OCI-LY7 (cell line): ENCODE measurements around the gene MAP3K20. TPM values are rescaled to one million over a fixed set of nuclear protein-coding genes. Genes with fewer than 3 reads are reported as not detected.

Experiments
- BruUV-seq: library from RNA; stranded (reverse); fragments of 400-500 nt; replicated peaks from 2 replicates; lab custom pipeline; 2021; lab: Mats Ljungman, UMichigan
- CTCF ChIA-PET: fragments of 300-600 bp; sonication (Branson Sonifier 250); formaldehyde crosslinking; loops from one replicate; lab custom pipeline; 2022; ENCODE audit warnings: antibody characterized with exemption; ENCODE audit not compliant: unreplicated experiment; lab: Charles Lee
- POLR2A ChIA-PET: fragments of 300-600 bp; sonication (Branson Sonifier 250); formaldehyde crosslinking; loops from one replicate; lab custom pipeline; 2022; ENCODE audit warnings: antibody characterized with exemption; lab: Charles Lee
- DNase-seq: peaks from one replicate; pipeline ENCODE4 v3.0.0-alpha.2; 2015; ENCODE audit warnings: low spot score
- H2AFZ ChIP-seq: fragments of 200-600 bp; sonication (generic), shearing (Covaris generic); 2 replicates; pipeline ENCODE4 v1.6.1; 2014; ENCODE audit warnings: mild to moderate bottlenecking, antibody characterized with exemption, low read length, moderate library complexity
- H3K27ac ChIP-seq: fragments of 200-600 bp; sonication (generic); 2 replicates; pipeline ENCODE4 v1.5.1; 2014; ENCODE audit warnings: mixed run types, low read depth, mild to moderate bottlenecking, moderate library complexity, low read length, inconsistent platforms; ENCODE audit not compliant: poor library complexity, severe bottlenecking
- H3K36me3 ChIP-seq: fragments of 200-600 bp; sonication (generic); 2 replicates; pipeline ENCODE4 v1.6.1; 2014; ENCODE audit warnings: mild to moderate bottlenecking, antibody characterized with exemption, low read length, moderate library complexity, mixed read lengths; ENCODE audit not compliant: insufficient read depth
- H3K4me1 ChIP-seq: fragments of 200-600 bp; sonication (generic); 2 replicates; pipeline ENCODE4 v1.5.1; 2014; ENCODE audit warnings: mild to moderate bottlenecking, low read length; ENCODE audit not compliant: insufficient read depth, poor library complexity, severe bottlenecking
- H3K4me2 ChIP-seq: fragments of 200-600 bp; sonication (generic); 2 replicates; pipeline ENCODE4 v1.6.1; 2014; ENCODE audit warnings: mild to moderate bottlenecking, low read length
- H3K4me3 ChIP-seq: fragments of 200-600 bp; sonication (generic); 2 replicates; pipeline ENCODE4 v1.5.1; 2014; ENCODE audit warnings: mild to moderate bottlenecking, low read depth, low read length; ENCODE audit not compliant: poor library complexity, severe bottlenecking
- H3K79me2 ChIP-seq: fragments of 200-600 bp; sonication (generic); 2 replicates; pipeline ENCODE4 v1.6.1; 2016; ENCODE audit warnings: low read depth, mild to moderate bottlenecking, low read length, moderate library complexity, mixed read lengths; ENCODE audit not compliant: insufficient read depth
- H3K9me2 ChIP-seq: fragments of 200-600 bp; sonication (generic); 2 replicates; pipeline ENCODE4 v1.6.1; 2016; ENCODE audit warnings: mild to moderate bottlenecking, low read length, mixed read lengths; ENCODE audit not compliant: insufficient read depth
- H3K9me3 ChIP-seq: fragments of 200-600 bp; sonication (generic); 2 replicates; pipeline ENCODE4 v1.6.1; 2014; ENCODE audit warnings: mild to moderate bottlenecking, mixed run types, low read length, mixed read lengths
- H4K20me1 ChIP-seq: fragments of 200-600 bp; sonication (generic); 2 replicates; pipeline ENCODE4 v1.6.1; 2014; ENCODE audit warnings: mild to moderate bottlenecking, antibody characterized with exemption, low read length, moderate library complexity, mixed read lengths; ENCODE audit not compliant: insufficient read depth
- CTCF ChIP-seq: fragments of 200-600 bp; sonication (generic); conservative IDR thresholded peaks from 2 replicates; pipeline ENCODE4 v1.5.1; 2014; ENCODE audit warnings: mild to moderate bottlenecking, antibody characterized with exemption, low read length, moderate library complexity, mixed read lengths
- EZH2phosphoT487 ChIP-seq: fragments of 200-600 bp; sonication (generic); IDR thresholded peaks from 2 replicates; pipeline ENCODE4 v1.6.1; 2018; ENCODE audit warnings: low read depth, borderline replicate concordance, mild to moderate bottlenecking, mixed run types, antibody characterized with exemption, low read length, moderate library complexity, mixed read lengths
- intact Hi-C: fragments of 100-400 bp; cut with micrococcal nuclease; formaldehyde crosslinking; loops from one replicate; pipeline ENCODE4 v1.10.0; 2022; ENCODE audit not compliant: unreplicated experiment
- total RNA-seq, 2 experiments: library from RNA; depleted of rRNA in 1 of 2; stranded (reverse); fragments of >200 nt in 1 of 2; shearing (Covaris generic) in 1 of 2; gene quantifications; 2 replicates each; pipeline ENCODE4 v1.2.3, GENCODE V29; 2014 to 2022

Gene MAP3K20
- total RNA-seq, 2 experiments from 2014 or later = 8.2 to 17.9 TPM

DNA sequence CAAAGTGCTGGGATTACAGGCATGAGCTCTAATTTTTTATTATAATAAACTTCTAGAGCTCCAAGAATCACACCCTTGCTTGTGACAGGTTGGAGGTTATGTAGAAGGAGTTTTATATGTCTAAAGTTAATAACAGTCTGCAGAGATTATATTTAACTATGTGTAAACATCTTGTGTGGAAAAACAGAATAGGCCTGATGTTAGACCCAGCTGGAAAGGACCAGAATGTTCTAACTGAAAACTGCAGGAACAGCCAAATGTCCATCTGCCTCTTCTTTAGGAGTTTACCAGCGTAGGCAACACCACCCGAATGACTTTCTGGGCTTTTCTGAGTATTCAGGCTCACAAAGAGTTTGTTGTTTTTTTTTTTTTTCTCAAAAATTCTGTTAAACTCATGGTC lies 211.9 kb downstream of the MAP3K20 start:
- H3K36me3 ChIP-seq = no peaks in the 10 kb centered on the region
- no peak for DNase-seq
- H2AFZ ChIP-seq = no peak overlapping the region
- H3K4me3 ChIP-seq = no peak overlapping the region
- no peak overlapping the region for H3K27ac ChIP-seq
- no peaks in the 10 kb centered on the region for H4K20me1 ChIP-seq
- H3K9me2 ChIP-seq = no peaks in the 10 kb centered on the region
- H3K79me2 ChIP-seq = no peaks in the 10 kb centered on the region
- no peak overlapping the region for H3K4me2 ChIP-seq
- intact Hi-C loops = loop anchor here (5.0 kb wide), 1 partner anchor 65 kb away; the partner anchor contains the start of gene CDCA7
- BruUV-seq = no TSS peak
- no peaks in the 10 kb centered on the region for H3K4me1 ChIP-seq
- POLR2A ChIA-PET = interaction anchor here (0.6 kb wide), 2 partner anchors 111 to 115 kb away, joined by 3 to 7 read pairs; no protein-coding TSS in a partner anchor
- TF ChIP-seq CTCF (no peak), EZH2phosphoT487 (no peak)
- H3K9me3 ChIP-seq = no peaks in the 10 kb centered on the region
- CTCF ChIA-PET = interaction anchor here (1.0 to 1.3 kb wide), 2 partner anchors 68 to 88 kb away, joined by 3 read pairs; no protein-coding TSS in a partner anchor

- no peaks in the 10 kb centered on the region for H3K9me3 ChIP-seq
- CTCF ChIA-PET = no interaction called here
- H4K20me1 ChIP-seq = no peaks in the 10 kb centered on the region
- no peaks in the 10 kb centered on the region for H3K36me3 ChIP-seq
- H3K79me2 ChIP-seq = no peaks in the 10 kb centered on the region
- POLR2A ChIA-PET = interaction anchor here (0.6 to 0.7 kb wide), 2 partner anchors 831 to 1446 kb away, joined by 4 to 5 read pairs; no protein-coding TSS in a partner anchor
- no peak overlapping the region for H3K4me2 ChIP-seq
- H3K27ac ChIP-seq = no peak overlapping the region
- no peak overlapping the region for H3K4me3 ChIP-seq
- H3K4me1 ChIP-seq = no peaks in the 10 kb centered on the region
- DNase-seq = no peak
- TF ChIP-seq EZH2phosphoT487 = no peak
- no peak for TF ChIP-seq CTCF
- intact Hi-C loops = loop anchor here (5.0 kb wide), 1 partner anchor 64 kb away; the partner anchor contains the start of gene CDCA7
- H3K9me2 ChIP-seq = no peaks in the 10 kb centered on the region
- H2AFZ ChIP-seq = no peak overlapping the region
- BruUV-seq = no TSS peak
Observed at GRCh38 chr2:173288561-173288960, 212.9 kb downstream of the MAP3K20 start.

DNA sequence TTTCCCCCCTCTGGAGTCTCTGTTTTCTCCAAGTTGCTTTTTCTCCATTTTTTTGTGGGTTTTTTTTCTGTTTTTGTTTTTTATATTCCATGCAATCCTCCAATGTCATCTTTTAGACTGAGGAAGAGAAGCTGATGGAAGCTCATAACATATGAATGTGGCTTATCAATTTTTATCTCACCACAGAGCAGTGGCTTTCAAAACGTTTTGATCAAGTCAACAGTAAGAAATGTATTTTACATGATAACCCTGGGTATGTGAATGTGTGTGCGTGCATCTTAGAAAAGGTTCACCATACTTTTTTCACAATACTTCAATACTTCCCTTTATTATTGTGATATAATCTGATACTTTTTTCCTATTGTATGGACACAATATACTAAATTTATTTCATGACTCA lies 214.4 kb downstream of the MAP3K20 start:
- POLR2A ChIA-PET = interaction anchor here (0.7 kb wide), 2 partner anchors 36 to 66 kb away, joined by 3 read pairs; no protein-coding TSS in a partner anchor
- DNase-seq = no peak
- Histone ChIP-seq H3K4me2 (no peak overlapping the region), H3K9me3 (no peaks in the 10 kb centered on the region), H2AFZ (no peak overlapping the region), H3K36me3 (no peaks in the 10 kb centered on the region), H3K79me2 (no peaks in the 10 kb centered on the region), H3K4me3 (no peak overlapping the region), H3K9me2 (no peaks in the 10 kb centered on the region), H3K4me1 (no peaks in the 10 kb centered on the region), H4K20me1 (no peaks in the 10 kb centered on the region), H3K27ac (no peak overlapping the region)
- intact Hi-C loops = no loop called here
- BruUV-seq = no TSS peak
- CTCF ChIA-PET = no interaction called here
- TF ChIP-seq CTCF (no peak), EZH2phosphoT487 (no peak)
